Epithelial cell of proximal tubule (primary cell): ENCODE results near the gene DMBX1. TPM values are rescaled to one million over a fixed set of nuclear protein-coding genes. Genes with fewer than 3 reads are reported as not detected.

Experiments
- DNase-seq: peaks from one replicate; pipeline ENCODE4 v3.0.0-alpha.2; 2011; ENCODE audit warnings: low read depth
- H3K4me3 ChIP-seq: 2 replicates; pipeline ENCODE4 v1.5.1; 2011; ENCODE audit warnings: low read depth, mild to moderate bottlenecking, low read length
- CTCF ChIP-seq: conservative IDR thresholded peaks from 2 replicates; pipeline ENCODE4 v1.5.1; 2012; ENCODE audit warnings: low read depth, mild to moderate bottlenecking, low read length
- total RNA-seq: library from RNA; depleted of rRNA; stranded (reverse); fragments of >200 nt; gene quantifications from 2 replicates; pipeline ENCODE4 v1.2.3, GENCODE V29; 2015

The DMBX1 gene
- total RNA-seq, 1 donor from 2014 or later, result not detected

- H3K4me3 ChIP-seq, result no peak overlapping the region
- TF ChIP-seq CTCF, result no peak
- no peak for DNase-seq
These were observed 36.2 kb upstream of the DMBX1 start for GRCh38 chr1:46453449-46453848.

DNA sequence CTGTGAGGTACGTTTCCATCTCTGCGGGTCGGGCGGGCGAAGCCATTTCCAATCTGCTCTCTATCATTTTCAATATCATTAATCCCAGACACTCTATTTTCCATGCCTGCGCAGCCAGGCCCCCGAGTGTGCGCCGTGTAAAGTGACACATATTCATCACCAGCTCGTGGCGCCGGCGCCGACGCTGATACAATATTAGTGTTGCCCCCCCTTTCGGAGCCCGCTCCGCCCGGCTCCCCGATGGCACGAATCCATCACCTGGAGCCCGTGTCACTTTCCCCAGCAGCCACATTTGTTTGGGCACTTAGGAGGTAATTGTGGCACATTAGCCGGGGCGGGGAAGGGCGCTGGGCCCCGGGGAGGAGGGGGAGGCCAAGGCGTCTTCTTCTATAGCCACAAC, 33.7 kb upstream of the DMBX1 start:
- no peak for TF ChIP-seq CTCF
- no peak overlapping the region for H3K4me3 ChIP-seq
- DNase-seq, result no peak

GRCh38 chr1:46456411-46456963, 33.1 kb upstream of the DMBX1 start:
- DNase-seq, result no peak
- TF ChIP-seq CTCF, result no peak

GRCh38 chr1:46457178-46457577, 32.5 kb upstream of the DMBX1 start:
- H3K4me3 ChIP-seq, result no peak overlapping the region
- TF ChIP-seq CTCF, result no peak
- DNase-seq, result no peak

More at GRCh38 chr1:46456411-46456963, 33.1 kb upstream of the DMBX1 start:
- no peak overlapping the region for H3K4me3 ChIP-seq

GRCh38 chr1:46458190-46458589, 31.4 kb upstream of the DMBX1 start:
- DNase-seq, result no peak
- no peak for TF ChIP-seq CTCF
- H3K4me3 ChIP-seq, result no peak overlapping the region

GRCh38 chr1:46458846-46459245, 30.8 kb upstream of the DMBX1 start:
- no peak for TF ChIP-seq CTCF
- no peak overlapping the region for H3K4me3 ChIP-seq
- DNase-seq, result no peak

GRCh38 chr1:46459315-46459714, 30.3 kb upstream of the DMBX1 start:
- H3K4me3 ChIP-seq, result no peak overlapping the region
- TF ChIP-seq CTCF, result no peak
- no peak for DNase-seq
